ENCODE data around the gene B4GALT6.

- TF ChIP-seq POLR2A (IDR thresholded peaks at IDR 0.05) (no peak), CTCF (IDR thresholded peaks at IDR 0.05) (no peak), POLR2AphosphoS5 (IDR thresholded peaks at IDR 0.05) (no peak), EP300 (IDR thresholded peaks at IDR 0.05; ENCODE audit: low read depth) (no peak)
These were observed 17.2 kb downstream of the B4GALT6 start for GRCh38 chr18:31667185-31667584.

All from transverse colon (tissue), 4 donors.